Activated CD4-positive, alpha-beta T cell treated with anti-CD3 and anti-CD28 coated beads, Interleukin-10, Interleukin-2, amounts not matched to agents 100 ng/mL and 50 ng/mL, durations not matched to agents 16 hours and 8 hours (primary cell): ENCODE results near the gene MLLT1.

Experiments
- DNase-seq: peaks from one replicate; pipeline ENCODE4 v3.0.0-alpha.2; 2020

MLLT1 gene

GRCh38 chr19:6273701-6274601, 5.8 kb downstream of the MLLT1 start:
- no peak for DNase-seq

GRCh38 chr19:6272913-6273600, 6.7 kb downstream of the MLLT1 start:
- DNase-seq, result no peak

- no peak for DNase-seq
Observed at GRCh38 chr19:6272411-6272791, 7.4 kb downstream of the MLLT1 start.

- no peak for DNase-seq
Observed at GRCh38 chr19:6271721-6272410, 7.9 kb downstream of the MLLT1 start.

GRCh38 chr19:6271251-6271650, 8.5 kb downstream of the MLLT1 start:
- no peak for DNase-seq

- no peak for DNase-seq
Observed at GRCh38 chr19:6270822-6271221, 9.0 kb downstream of the MLLT1 start.

- DNase-seq, result no peak
Observed at GRCh38 chr19:6270076-6270745, 9.6 kb downstream of the MLLT1 start.

- no peak for DNase-seq
Observed at GRCh38 chr19:6269101-6269886, 10.5 kb downstream of the MLLT1 start.

- no peak for DNase-seq
Observed at GRCh38 chr19:6268382-6268771, 11.4 kb downstream of the MLLT1 start.

- no peak for DNase-seq
Observed at GRCh38 chr19:6267552-6268381, 12.0 kb downstream of the MLLT1 start.

GRCh38 chr19:6264803-6265202, 15.0 kb downstream of the MLLT1 start:
- DNase-seq, result no peak

GRCh38 chr19:6263735-6264444, 15.9 kb downstream of the MLLT1 start:
- DNase-seq, result no peak

- no peak for DNase-seq
Observed at GRCh38 chr19:6263306-6263705, 16.5 kb downstream of the MLLT1 start.

- no peak for DNase-seq
Observed at GRCh38 chr19:6262519-6262918, 17.3 kb downstream of the MLLT1 start.

GRCh38 chr19:6261883-6262282, 17.9 kb downstream of the MLLT1 start:
- DNase-seq, result no peak

GRCh38 chr19:6260912-6261650, 18.7 kb downstream of the MLLT1 start:
- no peak for DNase-seq

- DNase-seq, result no peak
Observed at GRCh38 chr19:6260376-6260775, 19.4 kb downstream of the MLLT1 start.

GRCh38 chr19:6259312-6259861, 20.4 kb downstream of the MLLT1 start:
- DNase-seq, result no peak

- DNase-seq, result no peak
Observed at GRCh38 chr19:6258812-6259311, 20.9 kb downstream of the MLLT1 start.
